Endothelial cell of umbilical vein (primary cell): ENCODE results near the gene GSG1L. TPM values are rescaled to one million over a fixed set of nuclear protein-coding genes. Genes with fewer than 3 reads are reported as not detected.

Experiments
- BruUV-seq: library from RNA; stranded (reverse); fragments of 400-500 nt; replicated peaks from 2 replicates; lab custom pipeline; 2021; lab: Mats Ljungman, UMichigan
- CTCF ChIA-PET: fragments of 300-600, 350-600 bp; sonication (Branson Sonifier 250); formaldehyde crosslinking; loops from one replicate; lab custom pipeline; 2021; ENCODE audit warnings: antibody characterized with exemption, inconsistent platforms; lab: Charles Lee
- POLR2A ChIA-PET: fragments of 300-600, 350-600 bp; sonication (Branson Sonifier 250); formaldehyde crosslinking; loops from one replicate; lab custom pipeline; 2021; ENCODE audit warnings: antibody characterized with exemption, inconsistent platforms; lab: Charles Lee
- DNase-seq: peaks from one replicate; pipeline ENCODE4 v3.0.0-alpha.2; 2011; ENCODE audit warnings: low read depth, low spot score
- FAIRE-seq: peaks from 2 replicates; lab custom pipeline; 2011; peaks lifted over from hg19 to GRCh38; lab: Jason Lieb, UNC
- H2AFZ ChIP-seq: 2 replicates; pipeline ENCODE4 v1.6.0; 2012; ENCODE audit warnings: low read depth, low read length, control low read depth, inconsistent platforms
- H3K27ac ChIP-seq: 2 replicates; pipeline ENCODE4 v1.5.1; 2011; ENCODE audit warnings: low read depth, mild to moderate bottlenecking, control low read depth, low read length, moderate library complexity; ENCODE audit not compliant: insufficient read depth
- H3K27me3 ChIP-seq, 2 experiments: 2 replicates each; pipeline versions ENCODE4 v1.6.0 to v1.6.1; 2011; ENCODE audit warnings: low read length in 2 of 2, mixed read lengths in 1 of 2; ENCODE audit not compliant: control insufficient read depth in 2 of 2, insufficient read depth in 2 of 2
- H3K36me3 ChIP-seq, 2 experiments: 2 replicates in 1 of 2; 3 replicates in 1 of 2; pipeline ENCODE4 v1.5.1; 2011; ENCODE audit warnings: low read length in 2 of 2, mild to moderate bottlenecking in 1 of 2, moderate library complexity in 1 of 2; ENCODE audit not compliant: control insufficient read depth in 2 of 2, insufficient read depth in 2 of 2; ENCODE audit errors: extremely low read depth in 1 of 2
- H3K4me1 ChIP-seq: 3 replicates; pipeline ENCODE4 v1.5.1; 2011; ENCODE audit warnings: mild to moderate bottlenecking, low read length; ENCODE audit not compliant: control insufficient read depth, insufficient read depth; ENCODE audit errors: extremely low read depth
- H3K4me2 ChIP-seq: 2 replicates; pipeline ENCODE4 v1.6.1; 2011; ENCODE audit warnings: low read length, control low read depth, mixed read lengths; ENCODE audit not compliant: insufficient read depth
- H3K4me3 ChIP-seq, 3 experiments: fragments of 200-600 bp in 1 of 3; sonication (generic), shearing (Covaris generic) in 1 of 3; replicated peaks in 1 of 3; 2 replicates each; pipeline ENCODE4 v1.5.1; 2011 to 2016; ENCODE audit warnings: control low read depth in 3 of 3, low read length in 3 of 3, mild to moderate bottlenecking in 2 of 3, inconsistent platforms in 1 of 3, low read depth in 1 of 3, moderate library complexity in 1 of 3; ENCODE audit not compliant: insufficient read depth in 1 of 3
- H3K79me2 ChIP-seq: 2 replicates; pipeline ENCODE4 v1.6.0; 2012; ENCODE audit warnings: low read length, inconsistent platforms; ENCODE audit not compliant: control insufficient read depth, insufficient read depth
- H3K9ac ChIP-seq: replicated peaks from 2 replicates; pipeline ENCODE3; 2011; ENCODE audit warnings: low read length, control low read depth; ENCODE audit not compliant: insufficient read depth; ENCODE audit errors: extremely low read depth
- H3K9me1 ChIP-seq: replicated peaks from 3 replicates; pipeline ENCODE4 v1.6.0; 2011; ENCODE audit warnings: mild to moderate bottlenecking, low read length; ENCODE audit not compliant: control insufficient read depth, insufficient read depth; ENCODE audit errors: extremely low read depth
- H3K9me3 ChIP-seq: replicated peaks from 2 replicates; pipeline ENCODE4 v1.5.1; 2012; ENCODE audit warnings: low read length, inconsistent platforms; ENCODE audit not compliant: control insufficient read depth, insufficient read depth
- H4K20me1 ChIP-seq: replicated peaks from 2 replicates; pipeline ENCODE3; 2011; ENCODE audit warnings: mild to moderate bottlenecking, low read length; ENCODE audit not compliant: control insufficient read depth, insufficient read depth; ENCODE audit errors: extremely low read depth
- CTCF ChIP-seq, 2 donors: IDR thresholded peaks; 1 replicate in 1 of 2; 2 replicates in 1 of 2; pipeline ENCODE4 v1.5.1; 2011; ENCODE audit warnings: low read length in 2 of 2, mild to moderate bottlenecking in 2 of 2, moderate library complexity in 2 of 2, control low read depth in 1 of 2, inconsistent platforms in 1 of 2, low read depth in 1 of 2; ENCODE audit not compliant: insufficient read depth in 1 of 2; ENCODE audit errors: extremely low read depth in 1 of 2
- EZH2 ChIP-seq: IDR thresholded peaks from 2 replicates; pipeline ENCODE4 v1.6.1; 2012; ENCODE audit warnings: borderline replicate concordance, low read depth, mild to moderate bottlenecking, moderate library complexity, low read length, inconsistent platforms; ENCODE audit not compliant: severe bottlenecking
- FOS ChIP-seq: IDR thresholded peaks from 2 replicates; pipeline ENCODE4 v1.6.1; 2011; ENCODE audit warnings: mild to moderate bottlenecking, low read length, moderate library complexity, borderline replicate concordance; ENCODE audit not compliant: insufficient read depth
- GATA2 ChIP-seq: IDR thresholded peaks from 2 replicates; pipeline ENCODE4 v1.7.0; 2011; ENCODE audit warnings: low read depth, mild to moderate bottlenecking, moderate library complexity, mixed read lengths, low read length; ENCODE audit not compliant: insufficient read length, insufficient read depth
- JUN ChIP-seq: IDR thresholded peaks from 2 replicates; pipeline ENCODE4 v1.6.1; 2011; ENCODE audit warnings: borderline replicate concordance, low read depth; ENCODE audit not compliant: insufficient read length, insufficient read depth
- MAX ChIP-seq: IDR thresholded peaks from 2 replicates; pipeline ENCODE4 v1.6.1; 2011; ENCODE audit not compliant: insufficient read depth, insufficient read length
- MYC ChIP-seq: IDR thresholded peaks from one replicate; pipeline ENCODE4 v1.6.1; 2011; ENCODE audit warnings: mild to moderate bottlenecking, low read depth, low read length
- POLR2A ChIP-seq: IDR thresholded peaks from 2 replicates; pipeline ENCODE4 v1.6.1; 2012; ENCODE audit warnings: low read depth, mild to moderate bottlenecking, control low read depth, low read length
- POLR2AphosphoS5 ChIP-seq: IDR thresholded peaks from 2 replicates; pipeline ENCODE4 v1.6.1; 2012; ENCODE audit warnings: low read depth, mild to moderate bottlenecking, control low read depth, low read length, moderate library complexity; ENCODE audit not compliant: insufficient read depth
- dilution Hi-C: fragments of 300-500 bp; cut with MboI; formaldehyde crosslinking; loops from one replicate; pipeline ENCODE4 v1.15.0; 2019; ENCODE audit warnings: low sequenced_read_pairs; ENCODE audit not compliant: extremely low pct_ligation_motif_present
- intact Hi-C: fragments of 100-400 bp; cut with micrococcal nuclease; formaldehyde crosslinking; loops from one replicate; pipeline ENCODE4 v1.10.0; 2022
- polyA plus RNA-seq, 4 experiments: library from polyadenylated mRNA; depleted of rRNA in 3 of 4; stranded (reverse) in 3 of 4; unstranded in 1 of 4; fragments of >200 nt; gene quantifications; 2 replicates each; pipeline versions ENCODE4 v1.2.1 to v1.2.3, GENCODE V29; 2011 to 2012; ENCODE audit warnings: missing spikeins in 1 of 4
- total RNA-seq: library from RNA; stranded (reverse); gene quantifications from 2 replicates; pipeline ENCODE4 v1.2.3, GENCODE V29; 2021

GSG1L gene
- total and polyA plus RNA-seq, 2 donors (not counting 3 experiments of a cell fraction or from before 2014, with no cell fraction given), result 0.06 TPM; not detected in 1

DNA sequence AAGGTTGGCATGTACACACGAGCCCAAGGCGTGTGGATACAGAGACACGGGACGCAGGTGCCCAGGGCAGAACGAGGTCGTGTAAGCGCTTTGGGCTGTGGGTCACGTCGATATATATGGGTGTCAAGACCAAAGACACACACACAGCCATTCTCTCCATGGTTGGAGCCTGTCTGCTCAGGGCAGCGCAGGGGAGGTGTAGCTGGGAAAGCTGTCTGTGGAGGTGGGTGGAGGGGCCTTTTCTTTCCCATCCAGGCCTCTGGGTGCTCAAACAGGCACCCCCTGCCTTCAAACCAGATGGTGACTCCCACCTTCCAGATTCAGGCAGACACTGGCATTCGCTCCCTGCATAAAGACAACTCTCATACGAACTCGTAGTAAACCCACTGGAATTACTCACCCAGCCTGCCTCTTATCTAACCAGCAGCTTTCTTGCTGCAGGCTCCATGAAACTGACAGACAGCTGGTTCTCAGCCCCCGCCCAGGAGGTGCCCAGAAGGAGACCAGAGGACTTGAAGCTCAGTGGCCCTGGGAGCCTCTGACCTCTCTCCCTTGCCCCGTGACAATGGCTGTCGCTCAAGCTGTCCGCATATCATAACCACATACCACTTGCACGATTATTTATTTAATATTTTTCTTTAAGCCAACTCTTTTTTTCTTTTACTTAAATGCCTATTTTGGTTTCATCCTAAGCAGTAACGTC, 276.4 kb downstream of the GSG1L start:
- FAIRE-seq (no peak), DNase-seq (no peak)
- H3K27ac ChIP-seq, result no peak overlapping the region
- no peaks in the 10 kb centered on the region for H3K27me3 ChIP-seq
- CTCF ChIA-PET, result no interaction called here
- H4K20me1 ChIP-seq, result no peaks in the 10 kb centered on the region
- no peak overlapping the region for H3K4me3 ChIP-seq
- H3K4me2 ChIP-seq, result no peak overlapping the region
- TF ChIP-seq MYC (no peak), POLR2AphosphoS5 (no peak), GATA2 (no peak), EZH2 (no peak), POLR2A (no peak), JUN (no peak), CTCF (IDR thresholded peaks at IDR 0.05; ENCODE audit: extremely low read depth in 1 of 2, insufficient read depth in 1 of 2, low read depth in 1 of 2, low read length in 2 of 2) (no peak), FOS (no peak), MAX (no peak)
- no TSS peak for BruUV-seq
- no peaks in the 10 kb centered on the region for H3K9me1 ChIP-seq
- H3K4me1 ChIP-seq, result no peaks in the 10 kb centered on the region
- dilution Hi-C loops (no loop called here), intact Hi-C loops (no loop called here)
- no peaks in the 10 kb centered on the region for H3K9me3 ChIP-seq
- no peaks in the 10 kb centered on the region for H3K36me3 ChIP-seq
- no peak overlapping the region for H2AFZ ChIP-seq
- no peaks in the 10 kb centered on the region for H3K79me2 ChIP-seq
- H3K9ac ChIP-seq, result no peak overlapping the region
- POLR2A ChIA-PET, result no interaction called here
